Vagina (tissue), 2 donors: ENCODE data around the gene TBXAS1.

Experiments
- CTCF ChIP-seq, 3 experiments: fragments of 450-650 bp in 2 of 3; fragments of 200-600 bp in 1 of 3; sonication (generic) in 1 of 3; IDR thresholded peaks; one replicate each; pipeline ENCODE4 v1.5.1; 2017 to 2019; ENCODE audit warnings: antibody characterized with exemption in 3 of 3, mild to moderate bottlenecking in 2 of 3, moderate library complexity in 2 of 3
- POLR2A ChIP-seq, 2 donors: fragments of 450-650 bp; IDR thresholded peaks; one replicate each; pipeline ENCODE4 v1.6.1; 2017; ENCODE audit warnings: antibody characterized with exemption in 2 of 2, mild to moderate bottlenecking in 2 of 2, moderate library complexity in 2 of 2
- POLR2AphosphoS5 ChIP-seq, 2 donors: sonication (generic); formaldehyde crosslinking; IDR thresholded peaks; one replicate each; pipeline ENCODE4 v1.9.0; 2017; ENCODE audit warnings: antibody characterized with exemption in 2 of 2, mild to moderate bottlenecking in 2 of 2, low read depth in 1 of 2; ENCODE audit not compliant: insufficient read depth in 1 of 2

GRCh38 chr7:139918480-139918879, 89.4 kb downstream of the TBXAS1 start:
- TF ChIP-seq POLR2A (IDR thresholded peaks at IDR 0.05) (no peak), POLR2AphosphoS5 (IDR thresholded peaks at IDR 0.05; ENCODE audit: insufficient read depth in 1 of 2, low read depth in 1 of 2) (no peak), CTCF (IDR thresholded peaks at IDR 0.05) (no peak)
